ENCODE results near the gene NIBAN1.

The NIBAN1 gene

GRCh38 chr1:184945678-184946412 is 28.5 kb downstream of the NIBAN1 start:
- peak; percentile 43 for DNase-seq (ENCODE audit: low spot score)

DNA sequence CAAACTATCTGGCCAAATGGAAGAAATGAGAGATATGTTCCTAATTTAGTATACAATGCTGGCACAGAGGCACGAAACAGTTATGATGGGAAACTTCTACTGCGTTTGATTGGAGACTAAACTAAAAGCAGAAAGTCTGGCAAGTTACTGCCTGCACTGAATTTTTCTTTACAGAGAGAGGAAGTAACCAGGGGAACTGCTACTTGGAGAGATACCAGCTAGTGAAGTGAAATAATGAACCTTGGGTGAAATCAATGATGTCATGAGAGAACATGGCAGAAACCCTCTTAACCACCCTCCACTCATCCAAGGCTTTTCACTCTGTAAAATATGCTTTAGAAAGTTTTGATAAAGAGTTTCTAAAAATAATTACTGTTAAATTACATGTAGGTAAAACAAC is 29.3 kb downstream of the NIBAN1 start:
- DNase-seq (ENCODE audit: low spot score): peak; percentile 54

- no peak for DNase-seq (ENCODE audit: low spot score)
Observed at GRCh38 chr1:184943998-184944397, 30.3 kb downstream of the NIBAN1 start.

DNA sequence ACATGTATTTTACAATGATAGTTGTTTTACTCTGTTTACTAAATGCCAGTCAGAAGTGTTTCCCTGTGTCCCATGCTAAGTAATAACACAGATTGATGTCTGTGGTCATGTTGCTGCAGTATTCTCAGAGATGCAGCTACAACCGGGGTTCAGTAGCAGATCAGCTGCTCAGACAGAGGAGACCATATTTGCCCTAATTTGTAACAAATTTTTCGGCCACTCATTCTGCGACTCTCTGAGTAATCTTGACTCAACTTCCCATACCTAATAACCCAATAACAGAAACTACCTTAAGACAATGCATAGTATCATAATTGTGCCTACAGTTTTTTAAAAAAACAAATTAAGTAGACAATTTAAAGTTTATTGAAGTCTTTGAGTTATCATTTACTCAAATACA is 32.6 kb downstream of the NIBAN1 start:
- no peak for DNase-seq (ENCODE audit: low spot score)

DNA sequence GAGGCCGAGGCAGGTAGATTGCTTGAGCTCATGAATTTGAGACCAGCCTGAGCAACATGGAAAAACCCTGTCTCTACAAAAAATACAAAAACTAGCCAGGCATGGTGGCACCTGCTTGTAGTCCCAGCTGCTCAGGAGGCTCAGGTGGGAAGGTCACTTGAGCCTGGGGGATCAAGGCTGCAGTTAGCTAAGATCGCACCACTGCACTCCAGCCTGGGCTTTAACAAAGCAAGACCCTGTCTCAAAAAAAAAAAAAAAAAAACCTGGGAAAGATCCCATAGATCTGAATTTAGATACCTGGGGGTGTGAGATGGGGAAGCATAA is 32.9 kb downstream of the NIBAN1 start:
- no peak for DNase-seq (ENCODE audit: low spot score)

- DNase-seq (ENCODE audit: low spot score): no peak
Observed at GRCh38 chr1:184940694-184941409, 33.5 kb downstream of the NIBAN1 start.

DNA sequence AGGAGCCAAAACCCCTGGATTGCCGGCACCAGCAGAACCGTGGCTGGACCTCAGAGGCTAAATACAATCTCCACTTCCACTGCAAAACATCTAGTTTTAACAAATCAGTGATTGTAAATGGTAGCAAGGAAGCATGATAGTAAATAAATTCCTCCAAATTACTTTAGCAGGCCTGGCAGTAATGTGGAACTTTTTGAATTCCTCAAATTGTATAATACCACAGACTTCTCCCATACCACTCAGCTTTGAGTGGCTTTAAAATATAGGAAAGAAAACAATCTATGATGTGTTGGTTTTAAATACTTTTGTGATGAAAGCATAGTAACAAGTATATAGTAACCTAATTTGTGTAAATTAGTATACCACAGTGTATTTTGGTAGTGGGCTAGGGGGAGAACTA is 34.1 kb downstream of the NIBAN1 start:
- no peak for DNase-seq (ENCODE audit: low spot score)

DNA sequence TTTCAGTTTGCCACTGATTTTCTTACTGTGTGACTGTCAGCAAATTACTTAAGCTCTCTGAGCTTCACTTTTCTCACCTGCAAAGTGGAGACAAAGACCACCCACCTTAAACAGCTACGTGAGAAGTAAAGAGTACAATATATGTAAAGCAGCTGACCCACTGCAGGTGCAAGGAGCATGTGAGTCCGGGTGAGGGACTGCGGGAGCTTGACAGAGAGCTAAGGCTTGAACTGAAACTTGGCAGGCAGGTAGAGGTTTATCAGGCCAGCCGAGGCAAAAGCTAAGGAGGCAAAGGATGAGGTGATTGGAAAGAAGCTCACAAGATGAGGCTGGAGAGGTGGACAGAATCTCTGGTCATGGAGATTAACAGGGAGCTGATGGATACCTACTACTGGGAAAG is 36.6 kb downstream of the NIBAN1 start:
- no peak for DNase-seq (ENCODE audit: low spot score)

- DNase-seq (ENCODE audit: low spot score): no peak
Observed at GRCh38 chr1:184935920-184936798, 38.1 kb downstream of the NIBAN1 start.

DNA sequence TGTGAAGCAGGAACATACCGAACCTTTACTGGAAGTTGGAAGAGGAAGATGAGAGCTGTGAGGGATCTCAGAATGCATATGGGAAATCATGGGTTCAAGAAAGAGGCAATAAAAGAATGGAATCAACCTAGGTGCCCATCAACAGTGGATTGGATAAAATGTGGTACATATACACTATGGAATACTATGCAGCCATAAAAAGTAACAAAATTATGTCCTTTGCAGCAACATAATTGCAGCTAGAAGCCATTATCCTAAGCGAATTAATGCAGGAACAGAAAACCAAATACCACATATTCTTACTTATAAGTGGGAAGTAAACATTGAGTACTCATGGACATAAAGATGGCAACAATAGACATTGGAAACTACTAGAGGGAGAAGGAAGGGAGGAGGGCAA is 40.4 kb downstream of the NIBAN1 start:
- DNase-seq (ENCODE audit: low spot score): no peak

- no peak for DNase-seq (ENCODE audit: low spot score)
Observed at GRCh38 chr1:184932319-184932718, 42.0 kb downstream of the NIBAN1 start.

- no peak for DNase-seq (ENCODE audit: low spot score)
Observed at GRCh38 chr1:184931566-184931965, 42.7 kb downstream of the NIBAN1 start.

DNA sequence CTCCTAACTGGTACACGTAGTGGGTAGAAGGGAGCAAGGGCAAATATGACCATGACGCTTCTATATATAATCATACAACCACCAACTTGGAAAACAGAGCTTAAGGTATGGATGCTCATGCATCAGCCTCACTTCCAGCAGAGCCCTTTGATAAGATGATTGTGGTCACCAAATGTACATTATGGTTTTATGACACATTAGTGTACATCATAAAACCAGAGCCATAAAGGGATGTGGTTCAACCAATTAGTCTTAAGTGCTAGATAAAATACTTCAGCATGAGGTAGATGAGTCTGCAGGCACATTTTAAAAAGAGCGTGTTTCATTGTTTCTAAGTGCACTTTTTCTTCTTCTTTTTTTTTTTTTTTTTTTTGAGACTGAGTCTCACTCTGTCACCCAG is 43.7 kb downstream of the NIBAN1 start:
- DNase-seq (ENCODE audit: low spot score): no peak

DNA sequence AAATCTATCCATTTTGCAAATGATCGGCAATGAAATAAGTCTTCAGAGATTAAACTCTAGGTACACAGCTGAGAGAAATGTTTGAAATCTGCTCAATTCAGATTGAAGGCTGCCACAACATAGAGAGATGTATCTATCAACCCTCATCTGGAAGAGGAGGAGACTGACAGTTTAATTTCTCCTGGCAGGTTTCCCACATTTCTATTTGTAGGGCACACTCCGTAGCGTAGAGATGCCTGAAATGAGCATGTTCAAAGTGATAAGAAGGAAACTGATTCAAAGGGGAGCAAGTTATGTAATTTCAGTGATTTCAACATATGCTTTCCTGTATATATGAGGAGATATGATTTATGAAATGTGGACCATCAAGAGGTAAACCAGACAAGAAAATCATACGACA is 44.1 kb downstream of the NIBAN1 start:
- no peak for DNase-seq (ENCODE audit: low spot score)

GRCh38 chr1:184929711-184930202 is 44.6 kb downstream of the NIBAN1 start:
- no peak for DNase-seq (ENCODE audit: low spot score)

DNA sequence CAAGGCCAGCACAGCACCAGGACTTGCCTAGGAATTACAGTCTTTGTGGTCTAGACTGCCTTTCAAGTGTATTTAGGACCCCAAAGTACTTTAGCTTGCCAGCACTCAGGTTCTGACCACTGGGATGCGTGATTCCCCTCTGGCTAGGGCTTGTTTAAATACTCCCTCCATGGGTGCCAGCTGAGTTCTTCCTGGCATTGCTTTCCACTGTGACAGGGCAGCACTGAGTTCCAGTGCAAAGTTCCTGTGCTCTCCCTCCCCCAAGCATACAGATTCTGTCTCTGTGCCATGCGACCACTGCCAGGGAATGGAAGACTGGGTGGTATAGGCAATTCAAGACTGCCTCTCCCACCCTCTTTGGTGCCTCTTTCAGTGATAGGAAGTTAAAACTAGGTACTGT is 45.9 kb downstream of the NIBAN1 start:
- no peak for DNase-seq (ENCODE audit: low spot score)
